Mesenteric fat pad (tissue), 1 donor: ENCODE data around the gene ABL2. TPM values are rescaled to one million over a fixed set of nuclear protein-coding genes. Genes with fewer than 3 reads are reported as not detected.
"Not testable (repeated sequence)": the region's sequence is repeated elsewhere in the genome, so short reads cannot be mapped to it uniquely, and the experiment has no call there.

Source experiments
- DNase-seq: peaks from one replicate; pipeline ENCODE4 v3.0.0-alpha.2; 2020; ENCODE audit warnings: low spot score
- long read RNA-seq: library from polyadenylated mRNA; unstranded; transcript quantifications from one replicate; pipeline ENCODE4 v2.0.0, GENCODE V29; 2020
- total RNA-seq: library from RNA; stranded (reverse); fragmentation: NEBNext Ultra II Directional; extraction: Animal tissue kit (Norgen Biotek cat#: 25700); gene quantifications from one replicate; pipeline ENCODE4 v1.2.1, GENCODE V29; 2021
- donor health status: DM: yes; HTN: yes; CAD: no.

Gene ABL2
- total RNA-seq: 66.7 TPM
- long read RNA-seq, partial matches to known transcripts: 2 of 25 reads
- long read RNA-seq, other reads (novel, unspliced or antisense): 22 of 25 reads

DNA sequence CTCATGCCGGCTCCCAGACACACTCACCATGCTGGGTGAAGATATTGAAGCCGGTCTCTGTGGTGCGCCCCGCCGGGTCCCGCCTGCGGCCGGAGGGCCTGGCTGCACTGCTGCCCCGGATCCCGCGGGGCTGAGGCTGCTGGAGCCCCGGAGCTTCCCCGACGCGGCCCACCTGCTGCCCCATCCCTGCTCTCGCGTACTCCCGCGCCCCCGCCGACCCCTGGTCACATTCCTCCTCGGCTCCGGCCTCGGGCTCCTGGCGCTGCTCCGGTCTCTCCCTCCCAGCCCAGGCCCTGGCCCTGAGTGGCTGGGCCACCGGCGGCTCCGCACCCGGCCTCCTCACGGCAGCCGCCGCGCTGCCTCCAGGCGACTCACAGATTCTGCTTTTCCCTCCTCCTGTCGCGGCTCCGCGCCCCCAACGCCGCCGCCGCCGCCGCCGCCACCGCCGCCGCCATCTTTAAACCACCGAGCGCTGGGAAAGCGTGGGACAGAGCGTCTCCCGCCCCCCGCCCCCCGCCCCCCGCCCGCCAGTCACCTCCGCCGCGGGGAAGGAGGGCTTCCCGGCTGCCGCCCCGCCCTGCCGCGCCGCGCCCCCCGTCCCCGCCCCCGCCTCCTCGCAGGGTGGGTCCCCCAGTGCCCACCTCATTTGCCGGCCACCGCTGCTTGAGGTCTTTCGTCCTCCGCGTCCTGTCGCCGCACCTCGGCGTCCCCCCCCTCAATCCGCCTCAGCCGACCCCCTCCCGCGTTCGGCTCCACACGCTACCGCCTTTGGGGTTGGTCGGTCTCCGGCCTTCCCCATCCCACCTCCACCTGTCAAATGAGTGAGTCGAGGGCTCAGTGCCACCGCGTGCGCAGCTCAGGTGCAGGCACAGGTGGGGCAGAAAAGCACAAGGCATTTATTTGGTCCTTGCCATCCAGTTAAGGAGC lies at the start of gene ABL2:
Gene ABL2, minus strand, starts transcription at position 464 of the 927 bp plus-strand sequence. Its CDS starts 280 bp downstream, at position 184.
- DNase-seq: no peak

- no peak for DNase-seq
Observed at GRCh38 chr1:179278920-179279319, 49.4 kb upstream of the ABL2 start.

GRCh38 chr1:179274424-179274823 lies 44.9 kb upstream of the ABL2 start:
- not testable (repeated sequence) for DNase-seq

DNA sequence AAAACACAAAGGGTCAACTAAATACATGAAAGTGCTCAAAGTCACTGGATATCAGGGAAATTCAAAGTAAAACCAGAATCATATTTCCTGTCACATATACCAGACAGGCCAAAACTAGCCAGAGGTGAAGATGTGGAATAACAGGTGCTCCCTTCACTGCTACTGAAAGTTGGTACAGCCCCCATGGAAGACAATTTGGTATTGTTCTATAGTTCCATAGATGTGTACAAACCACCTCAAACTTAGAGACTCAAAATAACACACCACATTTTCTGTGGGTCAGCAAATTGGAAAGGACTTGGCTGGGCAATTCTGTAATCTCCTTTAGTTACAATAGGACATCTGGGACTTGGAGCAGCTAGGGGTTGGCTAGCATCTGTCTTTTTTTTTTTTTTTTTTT lies 39.6 kb upstream of the ABL2 start:
- no peak for DNase-seq

DNA sequence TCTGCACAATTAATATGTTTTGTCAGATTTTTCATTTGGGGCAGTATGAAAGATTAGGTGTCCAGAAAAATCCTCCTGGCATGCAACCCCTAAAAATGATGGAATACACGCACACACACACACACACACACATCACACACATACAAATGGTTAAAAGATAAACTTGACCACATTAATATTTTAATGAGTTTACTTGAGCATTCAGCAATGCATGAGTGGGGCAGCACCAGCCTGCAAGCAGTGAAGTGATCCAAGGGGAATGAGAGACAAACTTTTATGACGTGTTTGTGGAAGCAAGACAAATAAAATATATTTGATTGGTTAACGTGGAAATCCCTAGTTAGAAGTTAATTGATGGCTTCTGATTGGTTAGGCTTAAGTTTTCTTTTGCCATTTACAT lies 35.0 kb upstream of the ABL2 start:
- no peak for DNase-seq

DNA sequence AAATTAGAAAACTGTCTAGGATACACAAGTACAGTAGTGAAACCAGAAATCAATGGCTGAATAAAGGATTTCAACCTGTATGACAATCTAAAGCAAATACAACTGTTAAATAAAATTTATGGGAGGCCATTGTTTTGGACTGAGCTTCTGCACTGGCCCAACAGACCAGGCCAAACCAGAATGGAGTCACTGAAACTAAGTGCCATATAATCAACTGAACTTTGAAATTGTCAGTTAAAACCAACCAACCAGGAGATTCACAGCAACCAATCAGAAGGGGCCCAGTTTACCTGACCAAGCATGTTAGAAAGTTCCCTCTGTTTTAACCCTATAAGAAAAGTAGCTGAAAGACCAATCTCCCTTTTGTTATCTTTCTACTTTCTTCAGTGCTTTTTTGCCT lies 33.6 kb upstream of the ABL2 start:
- no peak for DNase-seq

DNA sequence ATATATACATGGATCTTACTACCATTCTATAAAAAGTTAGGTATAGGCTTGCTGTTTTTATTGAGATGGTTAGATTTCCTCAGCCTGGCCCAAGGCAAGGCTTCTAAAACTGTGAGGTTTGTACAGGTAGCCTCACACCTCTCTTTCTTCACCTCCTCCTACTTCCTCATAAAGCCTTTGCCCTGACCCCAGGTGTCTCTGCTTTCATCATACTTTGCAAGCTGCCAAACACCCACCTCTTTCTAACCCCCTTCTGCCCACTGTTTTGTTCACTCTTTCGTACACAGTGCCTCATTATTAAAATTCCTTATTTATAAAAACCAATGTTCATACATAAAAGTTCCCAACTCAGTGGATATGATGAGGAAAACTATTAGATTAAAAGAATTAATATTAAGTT lies 32.7 kb upstream of the ABL2 start:
- DNase-seq: no peak

DNA sequence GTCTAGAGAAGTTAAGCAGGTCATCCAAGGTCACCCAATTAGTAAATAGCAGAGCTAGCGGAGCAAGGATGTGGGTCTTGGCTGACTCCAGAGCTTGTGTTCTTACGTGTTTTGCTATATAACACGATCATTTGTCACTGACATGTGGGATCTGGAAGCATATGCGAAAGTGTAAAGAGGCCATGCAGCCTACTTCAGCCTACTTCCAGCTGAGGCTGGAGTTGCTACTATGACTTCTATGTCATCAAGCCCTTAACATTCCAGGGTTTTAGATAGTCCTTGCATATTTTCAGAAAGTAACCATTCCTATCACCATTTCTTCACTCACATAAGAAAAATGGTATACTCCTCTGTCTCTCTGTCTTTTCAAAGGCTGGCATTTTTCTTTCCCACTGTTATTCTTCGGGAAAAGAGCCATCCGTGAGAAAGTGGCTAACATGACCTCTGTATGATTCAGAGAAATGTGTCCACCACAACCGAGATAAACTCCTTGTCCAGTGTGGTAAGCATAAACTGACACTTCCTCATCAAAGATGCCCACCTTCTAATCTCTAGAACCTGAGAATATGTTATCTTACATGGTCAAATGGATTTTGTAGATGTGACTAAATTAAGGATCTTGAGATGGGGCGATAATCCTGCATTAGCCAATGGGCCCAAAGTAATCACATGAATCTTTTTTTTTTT lies 24.0 kb upstream of the ABL2 start:
- DNase-seq: no peak

DNA sequence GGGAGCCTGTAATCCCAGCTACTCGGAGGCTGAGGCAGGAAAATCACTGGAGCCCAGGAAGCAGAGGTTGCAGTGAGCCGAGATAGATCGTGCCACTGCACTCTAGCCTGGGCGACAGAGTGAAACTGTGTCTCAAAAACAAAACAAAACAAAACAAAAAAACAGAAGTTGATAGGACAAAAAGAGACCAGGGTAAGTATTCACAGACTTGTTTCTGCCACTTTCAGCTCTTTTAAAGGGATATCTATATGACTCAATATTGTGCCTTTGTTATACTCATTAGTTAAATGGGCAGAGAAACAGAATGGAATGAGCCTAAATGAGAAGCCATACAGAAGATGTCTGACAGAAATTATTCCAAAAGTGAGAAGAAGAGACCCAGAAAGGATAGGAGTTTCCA lies 23.1 kb upstream of the ABL2 start:
- no peak for DNase-seq

GRCh38 chr1:179251675-179252074 lies 22.2 kb upstream of the ABL2 start:
- no peak for DNase-seq

DNA sequence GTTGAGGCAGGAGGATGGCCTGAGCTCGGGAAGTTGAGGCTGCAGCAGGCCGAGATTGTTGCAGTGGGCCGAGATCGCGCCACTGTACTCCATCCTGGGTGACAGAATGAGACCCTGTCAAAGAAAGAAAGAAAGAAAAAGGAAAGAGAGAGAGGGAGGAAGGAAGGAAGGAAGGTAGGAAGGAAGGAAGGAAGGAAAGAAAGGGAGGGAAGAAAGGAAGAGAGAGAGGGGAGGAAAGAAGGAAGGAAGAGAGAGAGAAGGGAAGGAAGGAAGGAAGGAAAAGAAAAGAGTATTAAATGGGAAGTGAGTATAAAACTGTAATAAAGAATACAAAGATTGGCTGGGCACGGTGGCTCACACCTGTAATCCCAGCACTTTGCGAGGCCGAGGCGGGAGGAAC lies 18.4 kb upstream of the ABL2 start:
- no peak for DNase-seq

DNA sequence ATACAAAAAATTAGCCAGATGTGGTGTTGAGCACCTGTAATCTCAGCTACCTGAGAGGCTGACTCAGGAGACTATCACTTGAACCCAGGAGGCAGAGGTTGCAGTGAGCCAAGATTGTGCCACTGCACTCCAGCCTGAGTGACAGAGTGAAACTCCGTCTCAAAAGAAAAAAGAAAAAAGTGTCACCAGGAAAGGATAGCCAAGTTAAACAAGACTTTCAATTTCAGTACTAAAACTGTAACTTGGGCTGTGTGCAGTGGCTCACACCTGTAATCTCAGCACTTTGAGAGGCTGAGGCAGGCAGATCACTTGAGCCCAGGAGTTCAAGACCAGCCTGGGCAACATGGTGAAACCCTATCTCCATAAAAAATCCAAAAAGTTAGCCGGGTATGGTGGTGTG lies 15.9 kb upstream of the ABL2 start:
- DNase-seq: not testable (repeated sequence)

DNA sequence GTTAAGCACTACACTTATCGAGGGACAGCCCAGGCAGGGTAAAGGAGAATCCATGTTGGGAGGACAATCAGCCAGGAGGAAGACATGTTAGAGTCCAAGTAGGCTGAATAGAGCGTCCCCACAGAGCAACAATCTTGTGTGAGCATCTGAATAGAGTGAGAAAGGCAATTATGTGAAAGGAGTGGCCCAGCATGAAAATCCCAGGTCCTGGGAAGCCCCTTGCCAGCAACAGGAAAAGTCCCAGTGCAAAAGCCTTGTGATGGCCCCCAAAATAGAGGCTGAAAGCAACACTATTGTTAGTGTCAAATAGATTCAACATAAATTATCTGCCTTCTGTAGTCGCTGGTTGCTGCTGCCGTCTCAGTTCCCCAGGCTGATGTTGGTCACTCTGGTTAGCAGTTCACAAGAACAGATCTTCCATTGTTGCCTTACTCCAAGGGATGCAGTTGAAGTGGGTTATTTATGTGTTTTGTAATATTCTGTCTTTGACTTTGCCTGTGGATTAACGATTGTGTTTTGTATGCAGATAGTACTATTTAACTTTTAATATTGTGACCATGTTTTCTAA lies 12.1 kb upstream of the ABL2 start:
- DNase-seq: no peak

DNA sequence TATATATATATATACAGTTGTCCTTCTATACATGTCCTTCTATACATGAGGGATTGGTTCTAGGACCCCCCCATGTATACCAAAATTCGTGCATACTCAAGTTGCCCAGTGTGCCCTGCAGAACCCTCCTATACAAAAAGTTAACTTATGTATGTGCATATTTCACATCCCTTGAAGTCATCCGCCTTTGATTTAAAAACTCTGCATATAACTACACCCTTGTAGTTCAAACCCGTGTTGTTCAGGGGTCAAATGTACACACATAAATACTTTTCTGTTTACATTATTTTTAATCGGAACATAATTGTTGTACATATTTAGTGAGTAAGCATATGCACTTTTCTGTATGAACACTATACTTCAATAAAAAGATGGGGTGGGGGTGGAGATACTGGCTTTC lies 7.7 kb upstream of the ABL2 start:
- DNase-seq: no peak

- DNase-seq: no peak
Observed at GRCh38 chr1:179234863-179235262, 5.4 kb upstream of the ABL2 start.

GRCh38 chr1:179231923-179232322 lies 2.4 kb upstream of the ABL2 start:
- no peak for DNase-seq

GRCh38 chr1:179230721-179231120 lies 1.2 kb upstream of the ABL2 start:
- DNase-seq: no peak

DNA sequence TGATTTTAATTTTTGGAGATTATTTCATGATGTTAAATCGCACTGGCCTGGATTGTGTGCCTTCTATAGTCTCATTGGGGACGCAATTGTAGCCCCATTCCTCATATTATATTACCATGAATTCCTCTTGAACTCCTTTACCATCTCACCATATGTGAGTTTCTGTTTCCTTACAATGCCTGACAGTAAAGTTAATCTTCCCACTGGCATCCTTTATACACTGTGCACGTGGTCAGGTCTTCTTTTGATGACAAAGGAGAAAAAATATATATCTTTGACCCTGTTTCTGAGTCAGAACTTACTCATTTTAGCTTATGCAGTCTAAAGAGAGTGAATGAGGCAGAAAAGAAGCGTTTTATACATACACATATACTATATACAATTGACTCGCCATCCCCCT lies 774 bp upstream of the ABL2 start:
- DNase-seq: no peak

- no peak for DNase-seq
Observed at GRCh38 chr1:179228783-179229213, 679 bp downstream of the ABL2 start.

- no peak for DNase-seq
Observed at GRCh38 chr1:179226738-179227137, 2.7 kb downstream of the ABL2 start.

- not testable (repeated sequence) for DNase-seq
Observed at GRCh38 chr1:179224466-179224865, 5.0 kb downstream of the ABL2 start.

DNA sequence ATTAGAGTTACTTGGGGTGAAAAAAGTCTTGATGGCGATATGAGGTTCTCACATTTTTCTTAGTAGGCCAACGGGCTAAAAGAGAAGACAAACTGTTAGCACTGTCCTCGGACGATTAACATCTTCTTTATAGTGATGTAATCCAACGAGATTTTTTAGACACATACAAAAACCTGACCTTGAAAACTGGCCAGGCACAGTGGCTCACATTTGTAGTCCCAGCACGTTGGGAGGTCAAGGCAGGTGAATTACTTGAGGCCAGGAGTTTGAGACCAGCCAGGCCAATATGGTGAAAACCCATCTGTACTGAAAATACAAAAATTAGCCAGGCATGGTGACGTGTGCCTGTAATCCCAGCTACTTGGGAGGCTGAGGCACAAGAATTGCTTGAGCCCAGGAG lies 8.4 kb downstream of the ABL2 start:
- not testable (repeated sequence) for DNase-seq
